GM12801 (cell line): Measurements from ENCODE around the gene APOA5.

Experiments
- CTCF ChIP-seq: IDR thresholded peaks from one replicate; pipeline ENCODE4 v1.5.1; 2011; ENCODE audit warnings: control low read depth; ENCODE audit not compliant: insufficient read length; ENCODE audit errors: extremely low read depth

The APOA5 gene

GRCh38 chr11:116786326-116786725, 5.4 kb downstream of the APOA5 start:
- TF ChIP-seq CTCF: no peak

- TF ChIP-seq CTCF: no peak
Observed at GRCh38 chr11:116782728-116783127, 9.0 kb downstream of the APOA5 start.

GRCh38 chr11:116778556-116778955, 13.1 kb downstream of the APOA5 start:
- TF ChIP-seq CTCF: no peak

- no peak for TF ChIP-seq CTCF
Observed at GRCh38 chr11:116777056-116777455, 14.6 kb downstream of the APOA5 start.

- no peak for TF ChIP-seq CTCF
Observed at GRCh38 chr11:116776522-116776984, 15.1 kb downstream of the APOA5 start.

- TF ChIP-seq CTCF: no peak
Observed at GRCh38 chr11:116775975-116776374, 15.7 kb downstream of the APOA5 start.

GRCh38 chr11:116774661-116775060, 17.0 kb downstream of the APOA5 start:
- no peak for TF ChIP-seq CTCF
